Left renal pelvis (tissue), 4 donors: ENCODE results near the gene APOL2. TPM values are rescaled to one million over a fixed set of nuclear protein-coding genes. Genes with fewer than 3 reads are reported as not detected.

Experiments
- DNase-seq, 4 donors: peaks; one replicate each; pipeline ENCODE4 v3.0.0-alpha.2; 2013; ENCODE audit warnings: low read depth in 4 of 4, low spot score in 3 of 4
- polyA plus RNA-seq, 4 donors: library from polyadenylated mRNA; unstranded; fragments of 120-200 nt; gene quantifications; one replicate each; pipeline ENCODE4 v1.2.1, GENCODE V29; 2013; ENCODE audit not compliant: insufficient read length in 4 of 4

APOL2 gene
- polyA plus RNA-seq, 4 donors, result 25.4 to 41.6 (median 32.2) TPM

DNA sequence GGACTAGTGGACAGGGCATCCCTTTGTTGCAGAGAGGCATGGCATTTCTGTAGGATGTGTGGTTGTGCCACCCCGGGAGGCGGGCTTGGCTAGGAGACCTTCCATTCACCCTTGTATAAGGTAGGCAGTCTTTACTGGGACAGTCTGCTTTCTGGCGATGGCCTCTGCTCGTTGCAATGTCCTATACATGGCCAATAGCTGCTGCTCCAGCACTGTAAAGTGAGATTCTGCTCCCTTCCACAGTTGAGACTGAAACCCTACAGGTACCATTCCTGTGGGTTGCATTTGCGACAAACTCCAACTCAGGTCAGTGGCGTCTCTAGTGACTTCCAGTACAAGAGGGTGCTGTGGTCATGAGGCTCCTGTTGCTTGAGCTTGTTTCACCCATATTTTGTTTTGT is 58.4 kb downstream of the APOL2 start:
- no peak for DNase-seq

DNA sequence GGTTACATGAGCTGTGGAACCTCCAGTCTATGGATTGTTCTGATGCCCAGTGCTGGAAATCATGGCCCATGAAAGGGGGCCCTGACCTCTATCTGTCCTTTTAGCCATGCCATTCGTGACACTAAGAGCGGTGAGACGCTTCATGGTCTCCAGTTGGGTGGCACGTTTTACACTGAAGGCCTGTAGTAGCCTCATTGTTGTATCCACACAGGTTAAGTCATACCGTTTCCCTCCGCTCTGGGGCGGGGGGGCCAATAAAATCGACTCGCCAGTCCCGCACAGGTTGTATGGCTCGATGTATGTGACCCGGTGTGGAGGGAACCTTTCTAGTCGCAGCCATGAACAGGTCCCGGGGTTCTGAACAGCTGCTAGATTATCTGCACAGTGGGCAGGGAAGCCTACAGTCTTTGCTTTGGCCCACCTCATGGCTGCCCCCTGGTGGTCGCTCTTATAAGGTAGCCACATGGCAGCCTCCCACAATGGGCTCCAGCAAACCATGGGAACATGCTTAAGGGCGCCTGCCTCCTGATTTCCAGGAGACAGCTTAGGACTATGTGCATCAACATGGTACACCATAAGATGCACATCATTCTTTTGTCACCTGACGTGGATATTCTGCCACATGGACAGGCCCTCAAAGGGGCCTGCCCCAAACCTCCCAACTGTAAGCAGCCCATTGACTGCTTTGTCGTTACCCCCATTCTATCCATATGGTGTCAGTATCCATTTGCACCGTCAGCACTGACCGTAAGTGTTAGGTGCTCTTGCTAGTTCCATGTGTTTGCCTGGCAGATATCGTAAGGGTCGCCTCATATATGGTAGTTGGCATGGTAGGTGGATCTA is 59.1 kb downstream of the APOL2 start:
- no peak for DNase-seq

DNA sequence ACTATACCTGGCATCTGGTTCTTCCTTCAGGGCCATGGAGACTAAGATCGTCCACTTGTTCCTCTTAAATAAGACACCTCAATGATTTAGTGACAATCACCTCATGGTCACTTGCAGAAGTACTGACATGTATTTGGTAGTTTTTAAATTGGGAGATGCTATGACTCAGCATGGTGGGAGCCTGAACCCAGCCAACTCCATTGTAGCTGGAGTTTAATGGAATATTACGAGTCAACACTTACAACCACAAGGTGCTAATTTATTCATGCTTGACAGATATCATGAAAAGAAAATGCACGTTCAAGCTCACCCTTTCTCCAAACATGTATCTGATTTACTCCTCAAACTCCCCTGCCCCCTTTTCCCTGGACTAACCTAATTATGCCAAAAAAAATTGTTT is 62.2 kb downstream of the APOL2 start:
- no peak for DNase-seq

Other genes starting within 250 kb of the APOL2 start
- 100 to 1,000 TPM; 113 to 208 (median 133) TPM for gene RBFOX2, start 210.7 kb downstream of the APOL2 start, polyA plus RNA-seq
- gene APOL3, start 78.8 kb downstream of the APOL2 start, polyA plus RNA-seq, result 10 to 100 TPM; 13.0 to 16.0 (median 13.6) TPM
- 10 to 100 TPM in 2 of 4 donors, 1 to 10 TPM in 2; 7.3 to 27.6 (median 9.4) TPM for gene APOL4, start 37.7 kb downstream of the APOL2 start, polyA plus RNA-seq
- 10 to 100 TPM in 3 of 4 donors, 1 to 10 TPM in 1; 9.9 to 13.5 (median 12.0) TPM for gene APOL1, start 13.6 kb upstream of the APOL2 start, polyA plus RNA-seq
- 100 to 1,000 TPM; 131 to 293 (median 286) TPM for gene MYH9, start 148.4 kb upstream of the APOL2 start, polyA plus RNA-seq
- 100 to 1,000 TPM; 106 to 133 (median 125) TPM for gene TXN2, start 242.1 kb upstream of the APOL2 start, polyA plus RNA-seq